ENCODE results near the gene B4GALT1. TPM values are rescaled to one million over a fixed set of nuclear protein-coding genes. Genes with fewer than 3 reads are reported as not detected.
"Not testable (repeated sequence)": the region's sequence is repeated elsewhere in the genome, so short reads cannot be mapped to it uniquely, and the experiment has no call there.

The B4GALT1 gene
- total RNA-seq, 3 donors from 2014 or later, result 60.8 to 81.8 (median 66.2) TPM

DNA sequence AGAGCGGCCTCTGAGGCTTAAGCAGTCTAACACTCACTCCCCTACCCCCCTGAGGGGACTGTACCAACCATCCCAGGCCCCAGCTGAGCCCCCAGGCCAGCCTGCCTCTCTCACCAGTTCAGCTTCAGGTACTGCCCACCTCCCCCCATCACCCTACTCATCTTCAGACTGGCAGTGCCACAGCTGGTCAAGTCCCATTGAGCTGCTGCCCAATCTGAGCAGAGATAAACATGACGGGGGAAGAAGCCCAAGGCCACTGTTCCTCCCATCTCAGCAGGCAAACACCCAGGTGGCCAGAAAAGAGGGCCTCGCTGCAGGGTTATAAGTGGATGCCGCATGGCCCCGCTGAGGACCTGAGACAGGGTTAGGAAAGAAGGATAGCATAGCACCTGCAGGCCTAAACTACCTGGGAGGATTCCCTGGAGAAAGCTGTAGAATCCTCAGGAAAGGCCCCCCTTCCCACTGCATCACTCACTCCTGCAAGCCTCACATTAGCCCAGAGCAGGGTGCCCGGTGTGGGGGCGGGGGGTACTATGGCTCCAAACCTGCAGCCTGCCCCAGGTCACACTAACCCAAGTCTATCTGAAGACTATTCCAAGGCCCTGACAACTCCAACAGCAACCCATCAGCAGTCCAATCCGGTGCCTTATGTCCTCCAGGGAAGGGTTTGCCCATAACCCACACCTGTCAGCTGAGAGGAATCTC lies 3.6 kb downstream of the B4GALT1 start:
- intact Hi-C loops (cut with DNase I; ENCODE audit: low total_unique reads), result no loop called here
- peak overlapping the region; percentile 98 to 99 for H3K27ac ChIP-seq
- no peaks in the 10 kb centered on the region for H3K36me3 ChIP-seq
- no peaks in the 10 kb centered on the region for H3K27me3 ChIP-seq
- no peak for DNase-seq (ENCODE audit: low spot score in 2 of 2)
- H3K4me1 ChIP-seq, result peaks cover 34 to 58% of the 10 kb centered on the region in 2 donors
- peak overlapping the region; percentile 89 to 91 (median 90) for H3K4me3 ChIP-seq
- TF ChIP-seq, protein P1, sequence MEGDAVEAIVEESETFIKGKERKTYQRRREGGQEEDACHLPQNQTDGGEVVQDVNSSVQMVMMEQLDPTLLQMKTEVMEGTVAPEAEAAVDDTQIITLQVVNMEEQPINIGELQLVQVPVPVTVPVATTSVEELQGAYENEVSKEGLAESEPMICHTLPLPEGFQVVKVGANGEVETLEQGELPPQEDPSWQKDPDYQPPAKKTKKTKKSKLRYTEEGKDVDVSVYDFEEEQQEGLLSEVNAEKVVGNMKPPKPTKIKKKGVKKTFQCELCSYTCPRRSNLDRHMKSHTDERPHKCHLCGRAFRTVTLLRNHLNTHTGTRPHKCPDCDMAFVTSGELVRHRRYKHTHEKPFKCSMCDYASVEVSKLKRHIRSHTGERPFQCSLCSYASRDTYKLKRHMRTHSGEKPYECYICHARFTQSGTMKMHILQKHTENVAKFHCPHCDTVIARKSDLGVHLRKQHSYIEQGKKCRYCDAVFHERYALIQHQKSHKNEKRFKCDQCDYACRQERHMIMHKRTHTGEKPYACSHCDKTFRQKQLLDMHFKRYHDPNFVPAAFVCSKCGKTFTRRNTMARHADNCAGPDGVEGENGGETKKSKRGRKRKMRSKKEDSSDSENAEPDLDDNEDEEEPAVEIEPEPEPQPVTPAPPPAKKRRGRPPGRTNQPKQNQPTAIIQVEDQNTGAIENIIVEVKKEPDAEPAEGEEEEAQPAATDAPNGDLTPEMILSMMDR (IDR thresholded peaks at IDR 0.05), result no peak
- TF ChIP-seq POLR2A (IDR thresholded peaks at IDR 0.05), result no peak
- no peak for TF ChIP-seq POLR2AphosphoS5 (IDR thresholded peaks at IDR 0.05)
- H3K9me3 ChIP-seq, result no peaks in the 10 kb centered on the region

DNA sequence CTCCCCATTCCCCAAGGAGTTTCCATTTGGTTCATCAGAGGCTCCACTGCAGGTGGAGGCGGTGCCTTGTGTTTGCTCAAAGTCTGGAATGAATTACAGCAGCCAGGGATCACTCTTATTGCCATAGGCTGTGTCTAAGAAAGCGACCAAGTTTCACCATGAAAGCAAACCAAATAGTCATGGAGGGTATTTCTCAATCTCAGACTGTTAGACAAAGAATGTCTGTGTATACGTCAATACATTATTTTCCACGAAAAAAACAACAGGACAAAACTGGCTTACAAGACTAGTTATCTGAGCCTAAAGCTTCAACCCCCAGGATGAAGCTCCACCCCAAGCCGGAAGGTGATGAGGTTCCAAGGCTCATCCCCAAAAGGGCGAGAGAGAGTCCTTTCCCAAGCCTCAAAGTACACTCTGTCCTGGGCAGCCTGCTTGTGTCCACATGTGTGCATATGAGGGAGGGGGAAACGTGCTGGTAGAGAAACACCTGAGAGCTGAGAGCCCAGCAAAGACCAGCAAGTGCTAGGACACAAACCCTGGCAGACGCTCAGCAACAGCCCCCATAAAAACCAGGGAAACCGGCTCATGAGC lies 4.3 kb downstream of the B4GALT1 start:
- Histone ChIP-seq H3K27me3 (no peaks in the 10 kb centered on the region), H3K9me3 (no peaks in the 10 kb centered on the region), H3K4me1 (peaks cover 35 to 58% of the 10 kb centered on the region in 2 donors), H3K36me3 (no peaks in the 10 kb centered on the region), H3K4me3 (peak overlapping the region in 2 of 3 donors; percentile 89 to 90), H3K27ac (peak overlapping the region; percentile 98 to 99)
- intact Hi-C loops (cut with DNase I; ENCODE audit: low total_unique reads), result no loop called here
- TF ChIP-seq POLR2A (IDR thresholded peaks at IDR 0.05), result no peak
- peak; percentile 85 to 88 (median 88) for TF ChIP-seq POLR2AphosphoS5 (IDR thresholded peaks at IDR 0.05)
- DNase-seq (ENCODE audit: low spot score in 2 of 2), result peak in 1 of 2 donors; percentile 90

DNA sequence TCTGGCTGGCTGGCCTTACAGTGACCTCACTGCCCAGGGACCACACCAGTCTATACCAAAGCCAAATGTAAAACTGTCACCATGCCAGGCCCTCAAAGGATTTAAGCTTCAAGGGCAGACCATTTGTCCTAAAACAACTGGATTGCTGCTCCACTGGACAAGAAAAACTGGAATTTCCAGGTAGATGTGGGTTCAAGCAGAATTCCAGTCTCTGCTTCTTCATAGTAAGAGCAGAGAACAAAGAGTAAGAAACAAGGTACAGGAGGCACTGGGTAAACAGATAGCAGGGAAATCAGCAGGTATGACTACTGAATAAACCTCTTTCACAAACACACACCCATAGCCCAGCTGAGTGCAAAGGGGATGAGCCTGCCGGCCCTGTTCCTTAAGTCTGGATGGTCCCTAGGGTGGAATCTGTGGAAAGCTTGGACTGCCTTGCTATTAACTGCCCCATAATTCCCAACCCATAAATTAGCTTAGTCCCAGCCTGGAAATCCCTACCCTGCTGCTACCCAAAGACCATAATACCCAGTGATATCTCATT lies 5.5 kb downstream of the B4GALT1 start:
- DNase-seq (ENCODE audit: low spot score in 2 of 2), result peak in 1 of 2 donors; percentile 70
- no peaks in the 10 kb centered on the region for H3K27me3 ChIP-seq
- peak overlapping the region; percentile 98 to 99 for H3K27ac ChIP-seq
- TF ChIP-seq, protein P1 (IDR thresholded peaks at IDR 0.05), result no peak
- TF ChIP-seq POLR2AphosphoS5 (IDR thresholded peaks at IDR 0.05), result peak in 2 of 3 donors; percentile 23 to 60
- TF ChIP-seq POLR2A (IDR thresholded peaks at IDR 0.05), result no peak
- H3K4me3 ChIP-seq, result peak overlapping the region in 2 of 3 donors; percentile 89 to 90
- H3K36me3 ChIP-seq, result no peaks in the 10 kb centered on the region
- intact Hi-C loops (cut with DNase I; ENCODE audit: low total_unique reads), result no loop called here
- peaks cover 35 to 63% of the 10 kb centered on the region in 2 donors for H3K4me1 ChIP-seq
- H3K9me3 ChIP-seq, result no peaks in the 10 kb centered on the region

DNA sequence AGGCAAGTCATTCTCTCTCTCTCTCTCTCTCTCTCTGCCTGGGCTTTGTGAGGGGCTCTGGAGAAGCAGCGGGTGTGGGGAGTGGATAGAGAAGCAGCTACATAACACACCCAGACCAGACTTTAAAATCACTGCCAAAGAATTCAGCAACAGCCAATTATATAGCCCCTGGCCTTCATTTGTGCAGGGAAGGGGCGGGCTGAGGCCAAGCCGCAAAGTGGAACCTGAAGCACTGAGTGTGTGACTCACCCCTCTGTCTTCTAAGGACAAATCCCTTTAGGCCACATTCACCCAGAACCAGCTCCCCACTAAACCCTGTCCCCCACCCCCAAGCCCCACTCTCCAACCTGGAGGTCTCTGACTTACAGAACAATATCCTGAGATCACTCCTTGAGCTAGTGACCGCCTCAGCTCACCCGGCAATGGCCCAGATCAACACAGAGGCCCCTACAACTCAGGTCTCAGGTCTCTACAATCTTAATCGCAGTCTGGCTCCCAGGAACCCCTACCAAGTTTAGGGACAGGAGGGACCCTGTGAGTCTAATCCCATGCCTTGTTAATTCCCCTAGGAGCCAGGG lies 6.0 kb downstream of the B4GALT1 start:
- Histone ChIP-seq H3K9me3 (no peaks in the 10 kb centered on the region), H3K27me3 (no peaks in the 10 kb centered on the region), H3K4me3 (peak overlapping the region in 2 of 3 donors; percentile 89 to 90), H3K4me1 (peaks cover 35 to 66% of the 10 kb centered on the region in 2 donors), H3K27ac (peak overlapping the region; percentile 98 to 99), H3K36me3 (no peaks in the 10 kb centered on the region)
- intact Hi-C loops (cut with DNase I; ENCODE audit: low total_unique reads), result no loop called here
- peak in 1 of 2 donors; percentile 90 for DNase-seq (ENCODE audit: low spot score in 2 of 2)
- TF ChIP-seq POLR2AphosphoS5 (IDR thresholded peaks at IDR 0.05), result peak; percentile 50 to 60 (median 50)
- no peak for TF ChIP-seq POLR2A (IDR thresholded peaks at IDR 0.05)
- TF ChIP-seq, protein P1 (IDR thresholded peaks at IDR 0.05), result no peak

DNA sequence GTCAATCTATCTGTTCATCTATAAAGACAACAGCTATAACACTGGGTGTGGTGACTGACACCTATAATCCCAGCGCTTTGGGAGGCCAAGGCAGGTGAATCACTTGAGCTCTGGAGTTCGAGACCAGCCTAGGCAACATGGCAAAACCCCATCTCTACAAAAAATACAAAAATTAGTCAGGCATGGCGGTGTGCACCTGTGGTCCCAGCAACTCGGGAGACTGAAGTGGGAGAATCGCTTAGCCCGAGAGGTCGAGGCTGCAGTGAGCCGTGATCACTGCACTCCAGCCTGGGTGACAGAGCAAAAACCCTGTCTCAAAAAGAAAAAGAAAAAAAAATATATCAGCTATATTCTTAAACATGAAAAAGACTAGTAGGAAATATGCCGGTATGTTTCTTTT lies 6.7 kb downstream of the B4GALT1 start:
- DNase-seq (ENCODE audit: low spot score in 2 of 2); H3K36me3 ChIP-seq; H3K27me3 ChIP-seq; H3K9me3 ChIP-seq; intact Hi-C loops (cut with DNase I; ENCODE audit: low total_unique reads): not testable (repeated sequence)
- H3K4me3 ChIP-seq, result peak overlapping the region in 1 of 3 donors; percentile 90
- H3K27ac ChIP-seq, result peak overlapping the region; percentile 98 to 99
- peaks cover 35 to 71% of the 10 kb centered on the region in 2 donors for H3K4me1 ChIP-seq

Data from breast epithelium (tissue), 4 donors.